Ovary (tissue), 3 donors: ENCODE measurements around the gene CD209.

Source experiments
- CTCF ChIP-seq, 3 donors: fragments of 450-650 bp in 2 of 3; fragments of 200-600 bp in 1 of 3; IDR thresholded peaks; one replicate each; pipeline versions ENCODE4 v1.5.1 to v1.8.0; 2016 to 2022; ENCODE audit warnings: antibody characterized with exemption in 3 of 3, mild to moderate bottlenecking in 1 of 3
- POLR2A ChIP-seq: fragments of 450-650 bp; IDR thresholded peaks from one replicate; pipeline ENCODE4 v1.6.1; 2017; ENCODE audit warnings: antibody characterized with exemption, mild to moderate bottlenecking, moderate library complexity
- donor health status: DM: no; HTN: no; CAD: no.

GRCh38 chr19:7783991-7784423, 36.7 kb upstream of the CD209 start:
- no peak for TF ChIP-seq CTCF (IDR thresholded peaks at IDR 0.05)
- TF ChIP-seq POLR2A, result no peak
